ENCODE results near the gene HAX1. TPM values are rescaled to one million over a fixed set of nuclear protein-coding genes. Genes with fewer than 3 reads are reported as not detected.
A peak's percentile ranks its signal among the peaks of the same experiment; 100 is the strongest.
"Not testable (repeated sequence)": the region's sequence is repeated elsewhere in the genome, so short reads cannot be mapped to it uniquely, and the experiment has no call there.

The HAX1 gene
- total and polyA plus RNA-seq, 10 of the 15 experiments (the other 5 are each of a cell fraction or from before 2014, with no cell fraction given): 95.3 to 288 (median 147) TPM

GRCh38 chr1:154225370-154225769 is 47.1 kb upstream of the HAX1 start:
- peaks cover 7% of the 10 kb centered on the region; the same call in 1 of the 2 replicates for H3K4me1 ChIP-seq (ENCODE audit: control insufficient read depth, insufficient read depth, low read length)
- H3K4me3 ChIP-seq: no peak overlapping the region
- H4K20me1 ChIP-seq (ENCODE audit: control insufficient read depth, insufficient read depth): no peaks in the 10 kb centered on the region; the same call in 1 of the 2 replicates
- H2AFZ ChIP-seq (ENCODE audit: control insufficient read depth, low read depth, low read length): no peak overlapping the region
- intact Hi-C loops (cut with micrococcal nuclease; ENCODE audit: unreplicated experiment) (no loop called here), in situ Hi-C loops (cut with MboI) (no loop called here)
- RAD21 ChIA-PET (ENCODE audit: unreplicated experiment): interaction anchor here (1.3 kb wide), 1 partner anchor 47 kb away, joined by 4 read pairs; the partner anchor contains the start of gene HAX1
- FAIRE-seq (no peak), DNase-seq (ENCODE audit: low read depth, low spot score) (no peak), ATAC-seq (no peak)
- no peaks in the 10 kb centered on the region for H3K9me3 ChIP-seq (replicated peaks; ENCODE audit: control insufficient read depth, insufficient read depth, low read length)
- H3K4me2 ChIP-seq (ENCODE audit: control insufficient read depth, insufficient read depth): peak overlapping the region; percentile 23; the same call in 1 of the 2 replicates
- SMC1A ChIA-PET (ENCODE audit: uncharacterized antibody, unreplicated experiment): interaction anchor here (0.6 kb wide), 2 partner anchors 16 to 272 kb away, joined by 3 read pairs; no protein-coding TSS in a partner anchor
- no peaks in the 10 kb centered on the region for H3K27me3 ChIP-seq (replicated peaks in 1 of 2; ENCODE audit: control insufficient read depth in 2 of 2, insufficient read depth in 2 of 2, low read length in 1 of 2)
- peaks cover 6 to 26% of the 10 kb centered on the region in 2 experiments for H3K36me3 ChIP-seq (ENCODE audit: control insufficient read depth in 2 of 2, insufficient read depth in 2 of 2, low read length in 1 of 2)
- H3K9ac ChIP-seq (ENCODE audit: control insufficient read depth, insufficient read depth, low read length): no peak overlapping the region
- POLR2A ChIA-PET: interaction anchor here (0.6 kb wide), 2 partner anchors 45 to 118 kb away, joined by 3 read pairs; no protein-coding TSS in a partner anchor
- TF ChIP-seq CBX3 (IDR thresholded peaks at IDR 0.05; ENCODE audit: borderline replicate concordance, low read depth) (no peak), ZBTB40 (IDR thresholded peaks at IDR 0.05; ENCODE audit: borderline replicate concordance) (no peak), TARDBP (IDR thresholded peaks at IDR 0.05; ENCODE audit: borderline replicate concordance) (no peak), CHD1 (IDR thresholded peaks at IDR 0.05; ENCODE audit: low read depth, low read length) (no peak), ZNF207 (IDR thresholded peaks at IDR 0.05; ENCODE audit: borderline replicate concordance) (no peak), NR2C2 (IDR thresholded peaks at IDR 0.05; ENCODE audit: borderline replicate concordance, control insufficient read depth, insufficient read length, low read depth) (no peak), IKZF1 (conservative IDR thresholded peaks at IDR 0.05) (no peak)
- no peak overlapping the region for H3K27ac ChIP-seq (ENCODE audit: control insufficient read depth, insufficient read depth)
- no TSS peak for BruUV-seq (replicated peaks)
- peaks cover 73% of the 10 kb centered on the region for H3K79me2 ChIP-seq (ENCODE audit: control insufficient read depth, insufficient read depth, low read length)
- 97% methylated on average over 2 of the region's 2 CpGs for WGBS (ENCODE audit: insufficient coverage, insufficient replicate concordance, low lambda C conversion rate, missing lambda C conversion rate)
- CTCF ChIA-PET: no interaction called here

GRCh38 chr1:154231112-154231511 is 41.3 kb upstream of the HAX1 start:
- H3K79me2 ChIP-seq (ENCODE audit: control insufficient read depth, insufficient read depth, low read length): peaks cover 17% of the 10 kb centered on the region
- H2AFZ ChIP-seq (ENCODE audit: control insufficient read depth, low read depth, low read length); H3K27ac ChIP-seq (ENCODE audit: control insufficient read depth, insufficient read depth); H3K4me1 ChIP-seq (ENCODE audit: control insufficient read depth, insufficient read depth, low read length); BruUV-seq (replicated peaks); DNase-seq (ENCODE audit: low read depth, low spot score); in situ Hi-C loops (cut with MboI); ATAC-seq; H3K4me2 ChIP-seq (ENCODE audit: control insufficient read depth, insufficient read depth); intact Hi-C loops (cut with micrococcal nuclease; ENCODE audit: unreplicated experiment); RAD21 ChIA-PET (ENCODE audit: unreplicated experiment); H4K20me1 ChIP-seq (ENCODE audit: control insufficient read depth, insufficient read depth); H3K9ac ChIP-seq (ENCODE audit: control insufficient read depth, insufficient read depth, low read length); POLR2A ChIA-PET; FAIRE-seq; CTCF ChIA-PET; H3K4me3 ChIP-seq; H3K27me3 ChIP-seq (replicated peaks in 1 of 2; ENCODE audit: control insufficient read depth in 2 of 2, insufficient read depth in 2 of 2, low read length in 1 of 2); H3K9me3 ChIP-seq (replicated peaks; ENCODE audit: control insufficient read depth, insufficient read depth, low read length): not testable (repeated sequence)
- 100% methylated on average over 2 of the region's 3 CpGs for WGBS (ENCODE audit: insufficient coverage, insufficient replicate concordance, low lambda C conversion rate, missing lambda C conversion rate)
- H3K36me3 ChIP-seq (ENCODE audit: control insufficient read depth in 2 of 2, insufficient read depth in 2 of 2, low read length in 1 of 2): peaks cover 12 to 40% of the 10 kb centered on the region in 2 experiments
- SMC1A ChIA-PET (ENCODE audit: uncharacterized antibody, unreplicated experiment): interaction anchor here (1.3 to 2.2 kb wide), 4 partner anchors 9 to 41 kb away, joined by 3 to 7 read pairs (median 3); partner anchors contain the start of gene HAX1
